Stimulated activated CD4-positive, alpha-beta T cell treated with anti-CD3 and anti-CD28 coated beads, TNF-alpha, amount 100 ng/mL, for 48 hours (primary cell): ENCODE data around the gene GRIP2.
"Not testable (repeated sequence)": the region's sequence is repeated elsewhere in the genome, so short reads cannot be mapped to it uniquely, and the experiment has no call there.

Experiments
- DNase-seq, 3 donors: peaks; one replicate each; pipeline ENCODE4 v3.0.0-alpha.2; 2020; ENCODE audit warnings: low read depth in 3 of 3

The GRIP2 gene

DNA sequence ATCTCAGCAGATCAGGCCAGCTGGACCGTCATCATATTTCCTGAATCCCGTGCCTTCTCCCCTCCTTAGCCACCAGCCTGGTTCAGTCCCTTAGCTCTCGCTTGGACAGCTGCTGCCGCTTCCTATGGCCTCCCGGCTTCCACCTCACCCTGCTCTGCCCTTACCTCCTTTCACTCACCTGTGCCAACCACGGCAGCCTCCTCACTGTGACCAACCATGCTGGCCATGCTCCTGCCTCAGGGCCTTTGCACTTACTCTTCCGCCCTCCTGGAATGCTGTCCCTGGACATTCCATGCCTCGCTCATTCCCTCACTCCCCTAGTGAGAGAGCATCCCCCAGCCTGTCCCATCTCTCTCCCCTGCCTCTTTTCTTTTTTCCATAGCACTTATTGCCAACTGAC, 19.2 kb downstream of the GRIP2 start:
- no peak for DNase-seq

DNA sequence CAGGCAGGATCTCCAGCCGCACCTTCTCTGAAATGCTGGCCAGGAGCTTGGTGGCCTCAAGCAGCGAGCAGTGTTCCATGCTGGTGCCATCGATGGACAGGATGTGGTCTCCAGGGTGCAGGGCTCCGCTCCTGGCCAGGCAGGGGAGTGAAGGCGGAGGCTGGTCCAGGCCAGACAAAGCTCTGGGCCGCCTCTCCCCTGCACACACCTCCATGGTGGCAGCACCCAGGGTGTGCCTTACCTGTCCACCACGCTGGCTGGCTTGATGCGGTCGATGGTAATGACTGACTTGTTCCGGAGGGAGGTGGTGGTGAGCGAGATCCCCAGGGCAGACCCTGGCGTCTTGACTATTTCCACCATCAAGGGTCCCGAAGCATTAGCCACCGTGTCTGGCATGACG, 20.0 kb downstream of the GRIP2 start:
- DNase-seq = no peak

DNA sequence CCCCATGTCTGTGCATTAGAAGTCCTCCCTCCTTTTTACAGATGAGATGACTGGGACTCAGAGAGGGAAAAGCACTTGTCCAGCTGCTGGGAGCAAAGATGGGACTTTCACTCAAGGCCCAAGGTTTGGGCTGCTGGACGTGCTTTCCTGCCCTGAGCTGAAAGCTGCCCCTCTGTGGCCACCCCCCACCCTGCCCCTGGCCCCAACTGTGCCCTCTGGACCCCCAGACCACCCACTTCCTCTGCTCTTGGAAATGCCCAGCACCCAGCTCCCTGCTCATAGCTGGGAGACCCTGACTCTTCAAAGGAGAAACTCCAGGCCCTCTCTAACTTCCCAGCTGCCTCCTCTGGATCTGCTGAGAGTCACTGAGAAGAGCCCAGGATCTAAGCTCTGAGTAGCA, 20.7 kb downstream of the GRIP2 start:
- no peak for DNase-seq

DNA sequence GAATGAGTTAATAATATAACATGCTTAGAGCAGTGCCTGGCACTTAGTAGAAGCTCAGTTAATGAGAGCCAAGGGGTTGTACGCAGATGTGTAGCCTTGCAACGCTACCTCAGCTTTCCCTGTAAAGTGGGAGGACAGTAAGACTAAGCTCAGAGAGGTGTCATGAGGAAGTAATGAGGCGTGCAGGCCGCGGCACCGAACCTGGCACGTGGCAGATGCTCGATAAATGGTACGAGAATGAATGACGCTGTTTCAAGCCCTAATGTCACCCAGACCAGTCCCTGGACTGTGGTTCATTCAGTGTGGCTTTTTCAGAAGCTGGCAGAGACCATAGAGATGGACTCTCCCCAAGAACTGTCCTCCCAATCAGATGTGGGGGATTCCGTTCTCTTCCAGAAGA, 21.2 kb downstream of the GRIP2 start:
- no peak for DNase-seq

DNA sequence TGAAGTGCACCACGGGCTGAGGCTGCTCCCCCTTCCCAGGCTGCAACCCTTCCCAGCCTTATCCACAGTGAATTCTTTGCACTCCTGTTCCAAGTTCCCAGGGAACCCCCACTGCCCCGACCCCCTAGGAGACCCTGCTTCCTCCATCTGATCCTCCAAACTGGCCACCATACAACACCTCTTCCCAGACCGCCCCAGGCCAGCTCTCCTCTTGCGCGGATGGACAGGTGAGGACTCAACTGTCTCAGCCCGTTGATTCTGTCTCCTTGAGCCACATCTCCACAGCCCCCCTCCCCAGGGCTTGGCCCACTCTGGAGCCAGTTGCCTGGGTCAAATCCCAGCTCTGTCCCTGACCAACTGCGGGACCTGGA, 21.7 kb downstream of the GRIP2 start:
- no peak for DNase-seq

DNA sequence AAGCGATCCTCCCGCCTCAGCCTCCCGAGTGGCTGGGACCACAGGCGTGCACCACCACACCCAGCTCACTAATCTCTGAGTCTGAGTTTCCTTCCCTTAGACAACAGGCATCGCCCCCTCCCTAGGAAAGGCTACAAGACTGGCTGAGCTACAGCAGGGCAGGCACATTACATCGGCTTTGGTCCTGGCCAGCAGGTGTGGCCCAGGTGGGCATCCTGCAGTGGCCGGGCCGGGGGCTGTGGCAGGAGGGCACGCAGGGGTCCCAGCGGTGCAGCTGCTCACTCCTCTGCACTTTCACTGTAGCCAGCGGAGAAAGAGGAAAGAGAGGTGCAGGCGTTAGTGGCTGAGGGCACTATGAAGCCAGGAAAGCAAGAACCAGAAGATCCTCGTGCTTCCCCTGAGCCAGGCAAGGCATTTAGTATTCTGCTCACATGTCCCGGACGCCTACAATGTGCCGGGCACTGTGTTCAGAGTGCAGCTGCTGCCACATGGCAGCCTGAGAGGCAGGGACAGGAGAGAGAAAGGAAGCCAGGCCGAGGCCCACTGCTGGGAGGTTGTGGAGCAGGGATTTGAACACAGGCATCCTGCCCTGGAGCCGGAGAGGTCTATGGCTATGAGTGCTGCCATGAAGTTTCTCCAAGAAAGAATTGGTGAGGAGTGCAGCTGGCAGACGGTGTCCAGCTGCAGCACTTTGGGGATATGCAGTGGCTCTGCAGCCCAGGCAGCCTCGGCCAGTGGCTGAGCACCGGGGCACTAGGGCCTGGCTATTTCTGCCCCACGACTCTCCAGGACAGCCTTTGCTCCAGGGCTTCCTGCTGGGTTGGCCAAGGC, 22.3 kb downstream of the GRIP2 start:
- no peak for DNase-seq

DNA sequence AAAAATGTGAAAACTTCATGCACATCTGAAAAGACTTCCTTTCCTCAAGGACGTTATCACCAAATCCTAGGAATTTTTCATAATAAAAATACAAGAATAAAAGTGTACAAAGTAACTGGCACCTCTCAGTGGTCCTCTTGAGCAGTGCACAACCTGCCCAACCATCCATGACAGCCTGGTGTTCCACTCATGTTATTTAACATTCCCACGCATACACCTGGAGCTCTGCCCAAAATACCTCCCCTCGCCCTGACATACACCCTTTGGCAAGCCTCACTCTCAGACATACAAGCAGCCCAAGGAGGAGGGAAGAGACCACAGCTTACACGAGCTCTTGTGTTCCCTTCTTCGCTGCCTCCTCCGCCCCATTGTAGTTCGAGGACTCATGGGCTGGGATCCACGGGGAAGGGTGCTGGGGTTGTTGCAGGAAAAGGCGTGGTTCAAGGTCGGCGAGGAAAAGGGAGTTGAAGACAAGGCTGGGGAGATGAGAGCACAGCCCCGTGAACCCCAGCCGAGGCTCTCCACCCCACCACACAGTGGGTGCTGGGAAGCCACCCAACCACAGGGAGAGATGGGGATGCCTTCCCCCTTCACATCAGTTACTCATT, 23.3 kb downstream of the GRIP2 start:
- DNase-seq = no peak

DNA sequence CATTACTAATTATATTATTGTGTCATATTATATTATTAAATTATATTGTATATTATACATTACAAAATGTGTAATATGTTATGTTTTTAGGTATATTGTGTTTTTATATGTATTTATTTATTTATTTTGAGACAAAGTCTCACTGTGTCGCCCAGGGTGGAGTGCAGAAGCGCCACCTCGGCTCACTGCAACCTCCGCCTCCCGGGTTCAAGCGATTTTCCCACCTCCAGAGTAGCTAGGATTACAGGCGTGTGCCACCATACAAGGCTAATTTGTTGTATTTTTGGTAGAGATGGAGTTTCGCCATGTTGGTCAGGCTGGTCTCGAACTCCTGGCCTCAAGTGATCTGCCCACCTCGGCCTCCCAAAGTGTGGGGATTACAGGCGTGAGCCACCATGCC, 24.6 kb downstream of the GRIP2 start:
- DNase-seq = not testable (repeated sequence)

DNA sequence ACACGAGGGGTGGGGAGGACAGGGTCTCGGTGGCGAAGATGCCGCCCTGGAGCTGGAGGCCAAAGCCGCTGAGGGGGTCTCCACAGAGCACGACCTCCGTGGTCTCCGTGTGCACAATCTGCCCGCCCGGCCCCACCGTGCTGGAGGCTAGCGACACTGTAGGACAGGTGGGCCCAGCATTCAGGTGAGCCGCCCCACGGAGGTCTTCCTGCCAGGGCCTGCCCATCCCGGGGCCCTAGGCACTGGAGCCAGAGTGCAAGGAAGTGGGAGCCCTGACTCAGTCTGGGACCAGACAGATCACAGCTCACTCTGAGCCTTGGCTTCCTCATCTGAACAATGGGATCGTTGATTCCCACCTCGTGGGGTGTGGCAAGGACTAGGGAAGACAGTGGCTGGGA, 25.8 kb downstream of the GRIP2 start:
- DNase-seq = no peak

DNA sequence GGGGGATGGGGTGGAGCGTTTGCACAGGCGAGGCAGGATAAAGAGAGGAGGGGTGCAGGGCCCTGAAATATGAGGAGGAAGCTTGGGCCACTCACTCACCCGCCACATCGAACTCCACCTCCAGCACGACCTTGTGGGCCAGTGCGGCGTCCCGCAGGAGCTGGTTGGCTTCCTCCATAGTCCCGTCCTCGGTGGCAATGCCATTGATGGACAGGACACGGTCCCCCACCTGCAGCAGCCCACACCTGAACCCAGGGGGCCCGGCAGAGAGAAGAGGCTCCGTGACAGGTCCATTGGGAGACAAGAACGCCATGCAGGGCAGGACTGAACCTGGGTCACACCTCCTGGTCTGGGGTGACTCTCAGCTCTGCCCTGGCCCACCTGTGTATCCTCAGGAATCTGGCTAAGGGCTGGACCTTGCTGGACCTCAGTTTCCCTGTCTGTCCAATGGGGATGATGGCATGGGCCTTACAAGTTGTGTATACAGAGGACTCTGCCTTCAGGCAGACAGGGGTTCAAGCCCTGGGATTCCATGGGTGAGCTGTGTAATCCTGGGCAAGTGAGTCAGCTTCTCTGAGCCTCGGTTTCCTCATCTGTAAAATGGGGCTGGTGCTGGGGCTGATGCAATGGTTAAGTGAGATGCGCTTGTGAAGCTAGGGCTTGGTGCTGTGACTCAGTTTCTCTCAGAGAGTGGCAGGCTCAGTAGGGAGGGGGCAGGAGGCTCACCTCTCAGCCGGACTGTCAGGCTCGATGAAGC, 26.4 kb downstream of the GRIP2 start:
- no peak for DNase-seq

DNA sequence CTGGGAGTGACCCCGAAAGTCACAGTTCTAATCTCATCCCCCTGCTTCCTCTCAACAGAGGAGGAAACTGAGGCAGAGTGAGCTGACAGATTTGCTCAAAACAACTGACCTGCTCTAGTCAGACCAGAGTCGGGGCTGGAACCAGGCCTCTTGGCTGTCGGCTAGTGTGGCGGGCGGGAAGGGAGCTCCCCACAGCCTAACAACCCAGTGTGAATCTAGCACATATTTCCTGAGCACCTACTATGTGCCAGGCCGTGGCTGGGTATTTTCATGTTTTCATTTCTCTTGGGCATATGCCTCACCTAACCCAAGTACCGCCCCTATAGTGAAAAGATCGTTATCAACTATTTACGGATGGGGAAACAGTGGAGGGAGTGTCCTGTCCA, 27.2 kb downstream of the GRIP2 start:
- DNase-seq = no peak

DNA sequence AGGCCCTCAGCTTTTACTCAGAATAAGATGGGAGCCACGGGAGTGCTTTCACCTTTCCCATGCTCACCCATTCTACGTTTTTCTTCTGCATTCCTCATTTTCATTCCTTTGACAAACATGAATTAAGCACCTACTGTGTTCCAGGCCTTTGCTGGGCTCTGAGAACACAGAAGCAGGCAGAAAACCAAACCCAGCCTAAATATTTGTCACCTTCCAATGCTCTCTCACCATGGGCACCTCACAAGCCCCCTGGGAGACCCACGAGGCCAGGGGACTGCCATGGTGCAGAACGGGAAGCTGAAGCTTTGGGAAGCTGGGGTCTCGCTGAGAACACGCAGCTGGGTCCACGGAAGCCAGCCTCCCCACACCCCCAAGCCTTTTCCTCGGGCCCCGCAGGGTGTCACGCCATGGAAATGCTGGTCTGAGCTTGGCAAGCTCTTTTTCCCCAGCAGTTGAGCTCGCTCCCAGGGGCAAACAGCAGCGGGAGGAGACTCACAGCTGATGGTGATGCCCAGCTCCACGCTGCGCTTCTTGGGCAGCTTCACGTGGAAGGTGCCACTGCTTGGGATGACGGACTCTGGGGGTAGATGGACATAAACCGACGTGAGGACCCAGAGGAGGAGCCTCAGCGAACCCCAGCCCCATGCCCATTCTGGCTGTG, 27.7 kb downstream of the GRIP2 start:
- no peak for DNase-seq

DNA sequence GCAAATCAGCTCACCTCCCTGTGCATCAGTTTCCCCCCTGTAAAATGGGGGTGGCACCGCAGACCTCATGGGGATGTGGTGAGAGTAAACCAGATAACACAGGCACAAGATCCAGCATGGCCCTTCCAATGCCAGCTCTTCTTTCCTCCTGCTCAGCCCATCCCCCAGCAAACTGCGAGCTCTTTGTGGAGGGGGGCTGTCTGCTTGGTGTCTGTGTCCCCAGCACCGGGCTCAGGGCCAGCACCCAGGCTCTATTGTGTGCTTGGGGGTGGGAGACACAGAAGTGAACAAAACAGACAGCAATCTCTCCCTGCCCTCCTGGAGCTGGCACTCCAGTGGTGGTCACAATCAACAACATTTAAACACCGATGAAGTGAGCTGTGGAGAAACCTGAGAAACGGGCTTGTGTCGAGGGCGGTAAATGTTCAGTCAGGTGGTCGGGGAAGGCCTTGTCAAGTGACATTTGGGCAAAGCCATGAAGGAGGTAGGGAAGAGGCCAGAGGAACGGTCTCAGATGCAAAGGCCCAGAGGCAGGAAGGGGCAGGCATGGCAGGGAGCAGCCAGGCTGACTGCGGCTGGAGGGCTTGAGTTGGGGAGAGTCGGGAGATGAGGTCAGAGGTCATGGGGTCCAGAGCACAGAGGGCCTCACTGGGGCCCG, 28.4 kb downstream of the GRIP2 start:
- DNase-seq = no peak

DNA sequence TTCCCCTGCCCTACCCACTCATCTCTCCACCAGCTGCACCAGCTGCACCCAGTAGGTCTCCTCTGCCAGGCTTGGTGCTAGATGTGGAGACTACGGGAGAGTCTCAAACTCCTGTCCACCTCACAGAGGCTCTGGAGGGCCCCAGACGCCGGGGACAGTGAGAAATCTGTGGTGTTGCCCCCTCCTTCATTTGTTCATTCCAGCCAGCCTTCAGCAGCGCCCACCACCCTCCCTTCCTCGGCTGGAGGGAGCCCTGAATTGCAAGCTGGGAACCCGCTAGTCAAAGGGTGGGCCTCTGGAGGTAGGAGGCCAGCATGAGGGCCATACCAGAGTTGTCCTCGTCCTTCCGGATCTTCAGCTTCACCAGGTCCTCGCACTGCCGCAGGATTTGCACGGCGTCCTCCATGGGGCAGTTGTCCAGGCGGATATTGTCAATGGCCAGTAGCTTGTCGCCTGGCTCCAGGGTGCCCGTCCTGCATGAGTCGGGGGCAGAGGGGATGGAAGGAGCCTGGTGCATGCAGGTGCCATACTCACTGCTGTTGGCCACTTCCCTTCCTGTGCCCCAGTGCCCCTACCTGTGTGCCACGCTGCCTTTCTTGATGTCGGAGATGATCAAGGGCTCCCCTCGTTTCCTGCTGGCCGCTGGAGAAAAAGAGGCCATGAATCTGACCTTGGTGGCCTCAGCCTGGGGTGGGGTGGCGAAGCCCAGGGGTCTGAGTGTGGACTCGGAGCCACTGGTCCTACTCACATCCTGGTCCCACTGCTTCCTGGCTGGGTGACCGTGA, 29.1 kb downstream of the GRIP2 start:
- DNase-seq = no peak

DNA sequence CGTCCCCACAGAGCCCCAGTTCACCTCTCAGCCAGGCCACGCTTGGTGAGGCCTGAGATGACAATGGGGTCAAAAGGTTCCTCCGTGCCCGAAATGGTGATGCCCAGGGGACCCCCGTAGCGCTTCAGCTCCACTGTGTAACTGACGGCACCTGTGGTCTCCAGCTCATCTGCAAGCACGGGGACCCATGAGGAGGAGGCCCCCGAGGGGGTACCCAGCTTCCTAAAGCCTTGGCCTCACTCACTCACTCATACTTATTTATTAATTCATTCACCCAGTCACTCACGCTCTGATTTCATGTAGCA, 30.4 kb downstream of the GRIP2 start:
- DNase-seq = no peak

DNA sequence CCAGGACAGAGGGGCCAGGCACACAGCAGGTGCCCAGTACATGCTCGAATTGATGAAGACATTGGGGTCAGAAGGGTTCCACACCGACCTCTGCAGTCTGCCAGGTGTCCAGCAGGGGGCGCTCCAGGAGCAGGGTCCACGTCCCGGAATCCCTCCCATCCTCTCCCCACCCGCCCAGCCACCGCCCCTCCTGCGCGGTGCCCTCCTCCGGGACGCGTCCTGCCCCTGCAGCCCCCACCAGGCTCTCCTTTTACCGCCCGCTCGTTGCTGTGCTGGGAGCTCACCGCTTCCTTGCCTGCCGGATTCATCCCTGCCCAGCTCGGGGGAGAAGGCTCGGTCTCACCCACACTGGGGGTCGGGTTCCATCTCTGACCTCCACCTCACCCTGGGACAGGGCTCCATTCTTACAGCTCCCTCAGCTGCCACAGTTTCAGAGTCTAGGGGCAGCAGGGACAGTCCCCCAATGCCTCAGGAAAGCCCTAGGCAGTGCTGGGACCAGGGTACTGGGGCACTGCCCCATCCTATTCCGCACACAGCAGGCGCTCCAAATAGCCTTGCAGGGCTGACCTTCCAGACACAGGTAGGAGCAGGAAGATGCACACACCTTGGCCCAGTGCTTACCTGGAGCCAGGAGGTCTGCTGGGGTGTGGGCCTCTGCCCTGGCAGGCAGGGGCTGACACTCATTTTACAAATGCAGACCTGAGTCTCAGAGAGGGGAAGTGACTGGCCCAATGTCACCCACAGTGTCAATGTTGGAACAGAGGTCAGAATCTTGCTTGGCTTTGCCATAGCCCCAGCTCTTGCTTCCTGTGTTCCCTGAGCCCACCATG, 31.0 kb downstream of the GRIP2 start:
- peak; percentile 51 to 74 (median 71) for DNase-seq

DNA sequence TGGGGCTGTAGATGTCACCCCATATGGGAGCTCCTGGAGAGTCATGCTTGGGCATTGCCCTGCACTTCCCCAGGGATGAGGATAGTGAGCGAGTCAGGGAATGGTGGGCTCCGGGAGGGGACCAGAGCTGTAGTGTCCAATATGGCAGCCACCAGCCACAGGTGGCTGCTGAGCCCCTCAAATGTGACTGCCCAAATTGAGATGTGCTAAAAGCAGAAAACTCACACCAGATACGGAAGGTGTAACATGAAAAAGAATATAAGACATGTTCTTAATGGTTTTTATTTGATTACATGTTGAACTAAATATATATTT, 31.7 kb downstream of the GRIP2 start:
- no peak for DNase-seq

DNA sequence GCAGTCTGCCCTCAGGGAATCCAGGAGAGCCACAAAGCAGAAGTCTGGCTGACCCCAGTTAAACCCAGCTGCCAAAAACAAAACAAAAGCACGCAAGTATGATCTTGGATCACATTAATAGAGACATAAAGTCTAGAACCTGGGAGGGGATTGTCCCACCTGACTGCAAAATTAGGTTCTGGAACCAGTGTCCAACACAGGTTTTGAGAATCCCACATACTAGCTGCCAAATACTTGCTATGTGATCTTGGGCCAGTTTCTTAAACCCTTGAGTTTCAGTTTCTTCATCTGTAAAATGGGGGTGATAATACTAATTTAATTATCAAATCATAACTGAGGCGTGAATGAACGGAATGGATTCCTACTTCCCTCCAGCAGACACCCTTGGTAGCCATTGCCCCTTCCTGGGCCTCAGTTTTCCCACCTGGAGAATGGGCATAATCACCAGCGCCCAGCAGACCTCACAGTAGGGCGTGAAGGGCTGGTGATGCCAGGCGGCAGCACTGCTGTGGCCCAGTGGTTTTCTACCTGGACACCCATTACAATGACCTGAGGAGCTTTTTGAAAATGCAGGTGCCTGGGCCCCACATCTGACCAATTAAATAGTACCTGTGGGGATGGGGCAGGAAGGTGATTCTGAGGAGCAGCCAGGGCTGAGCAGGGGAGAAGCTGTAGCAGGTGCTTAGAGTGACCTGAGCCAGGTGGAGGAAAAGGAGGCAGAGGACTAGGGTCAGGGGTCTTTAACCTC, 32.2 kb downstream of the GRIP2 start:
- DNase-seq = no peak

DNA sequence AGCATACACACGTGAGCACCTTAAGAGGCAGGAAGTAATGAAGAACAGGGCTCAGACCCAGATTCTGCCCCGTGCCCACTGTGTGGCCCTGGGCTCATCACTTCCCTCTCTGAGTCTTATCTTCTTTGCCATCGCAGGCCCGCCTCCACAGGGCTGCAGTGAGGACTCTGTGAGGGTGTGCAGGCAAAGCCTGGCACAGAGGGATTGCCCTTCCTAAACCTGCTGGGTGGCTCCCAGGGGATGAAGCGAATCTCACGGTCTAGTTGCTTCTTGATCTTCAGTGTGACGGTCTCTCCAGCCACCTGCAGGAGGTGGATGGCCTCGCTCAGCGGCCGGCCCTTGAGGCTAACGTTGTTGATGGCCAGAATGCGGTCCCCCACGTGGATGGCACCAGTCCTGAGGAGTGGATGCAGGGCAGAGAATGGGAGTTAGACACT, 32.8 kb downstream of the GRIP2 start:
- no peak for DNase-seq
